ENCODE data around the gene KIAA1614. TPM values are rescaled to one million over a fixed set of nuclear protein-coding genes. Genes with fewer than 3 reads are reported as not detected.

Gene KIAA1614
- total RNA-seq, 1 donor from 2014 or later, result 3.6 TPM

GRCh38 chr1:180997843-180998504, 85.3 kb downstream of the KIAA1614 start:
- no peak for DNase-seq (ENCODE audit: low read depth in 2 of 2)

Other genes starting within 250 kb of the KIAA1614 start
- gene STX6, start 110.0 kb downstream of the KIAA1614 start, total RNA-seq, result 30.8 and 31.2 TPM in 2 replicates
- 0.99 and 1.5 TPM in 2 replicates for gene MR1, start 121.1 kb downstream of the KIAA1614 start, total RNA-seq
- 14.1 and 16.1 TPM in 2 replicates for gene IER5, start 175.8 kb downstream of the KIAA1614 start, total RNA-seq